HG03558 (cell line): ENCODE measurements around the gene HS6ST1.

Experiments
- ATAC-seq: cut with Tn5 transposase; IDR thresholded peaks from one replicate; pipeline ENCODE4 v1.9.1; 2021; ENCODE audit warnings: moderate number of reproducible peaks; ENCODE audit not compliant: unreplicated experiment; ENCODE audit errors: extremely low read depth

HS6ST1 gene

GRCh38 chr2:128350736-128351135 lies 32.1 kb upstream of the HS6ST1 start:
- ATAC-seq: no peak

DNA sequence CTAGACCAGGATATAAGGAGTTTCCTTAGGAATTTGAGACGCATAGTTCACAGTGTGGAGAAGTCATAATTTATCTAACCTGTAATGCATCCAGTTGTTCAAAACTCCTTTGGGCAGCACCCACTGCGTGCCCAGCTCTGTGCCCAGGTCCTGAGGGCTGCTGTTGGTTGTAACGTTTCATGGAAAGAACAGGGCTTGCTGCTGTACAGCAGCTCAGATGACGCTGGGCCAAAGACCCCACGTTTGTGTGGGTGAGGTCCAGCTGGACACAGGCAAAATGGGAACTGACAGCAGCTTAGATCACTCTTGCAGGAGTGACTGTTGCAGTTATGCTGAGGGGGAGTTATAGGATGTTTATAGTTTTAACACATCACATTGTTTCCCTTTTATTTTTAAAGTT lies 30.0 kb upstream of the HS6ST1 start:
- no peak for ATAC-seq

GRCh38 chr2:128347701-128348539 lies 29.3 kb upstream of the HS6ST1 start:
- no peak for ATAC-seq

GRCh38 chr2:128347171-128347558 lies 28.5 kb upstream of the HS6ST1 start:
- no peak for ATAC-seq

- no peak for ATAC-seq
Observed at GRCh38 chr2:128346291-128347170, 27.9 kb upstream of the HS6ST1 start.

DNA sequence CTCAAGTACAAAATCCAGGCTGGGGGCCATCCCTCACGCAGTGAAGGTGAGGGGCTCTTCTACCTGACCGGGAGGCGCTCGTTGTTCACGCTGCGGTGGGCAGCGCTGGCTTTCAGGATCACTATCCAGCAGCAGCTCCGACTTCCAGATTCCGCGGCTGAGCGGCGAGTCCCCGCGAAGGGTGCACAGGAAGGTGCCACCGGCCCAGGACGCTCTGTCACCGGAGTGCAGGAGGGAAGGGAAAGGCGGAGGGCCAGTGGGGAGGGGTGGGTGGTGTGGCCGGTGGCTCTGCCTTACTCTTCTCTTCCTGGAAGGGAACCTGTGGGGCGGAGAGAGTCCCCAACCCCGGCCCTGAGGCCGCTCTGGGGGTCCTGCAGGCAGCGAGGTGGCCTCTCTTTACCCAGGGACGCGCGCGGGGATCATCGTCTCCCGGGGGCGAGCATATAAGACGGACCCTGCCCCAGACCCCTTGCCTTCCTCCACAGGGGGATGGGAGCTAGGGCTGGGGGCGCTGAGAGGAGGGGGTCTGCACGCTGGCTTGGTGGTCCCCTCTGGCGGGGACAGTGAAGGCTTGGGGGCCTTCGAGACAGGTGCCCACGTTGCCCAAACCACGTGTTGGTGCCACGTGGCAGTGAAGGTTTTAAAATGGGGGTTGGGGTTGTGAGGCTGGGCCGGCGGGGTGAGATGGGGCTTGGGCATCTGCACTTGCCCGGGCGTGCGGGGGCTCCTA lies 26.9 kb upstream of the HS6ST1 start:
- no peak for ATAC-seq

- no peak for ATAC-seq
Observed at GRCh38 chr2:128344101-128344500, 25.4 kb upstream of the HS6ST1 start.

- no peak for ATAC-seq
Observed at GRCh38 chr2:128343459-128343858, 24.8 kb upstream of the HS6ST1 start.

DNA sequence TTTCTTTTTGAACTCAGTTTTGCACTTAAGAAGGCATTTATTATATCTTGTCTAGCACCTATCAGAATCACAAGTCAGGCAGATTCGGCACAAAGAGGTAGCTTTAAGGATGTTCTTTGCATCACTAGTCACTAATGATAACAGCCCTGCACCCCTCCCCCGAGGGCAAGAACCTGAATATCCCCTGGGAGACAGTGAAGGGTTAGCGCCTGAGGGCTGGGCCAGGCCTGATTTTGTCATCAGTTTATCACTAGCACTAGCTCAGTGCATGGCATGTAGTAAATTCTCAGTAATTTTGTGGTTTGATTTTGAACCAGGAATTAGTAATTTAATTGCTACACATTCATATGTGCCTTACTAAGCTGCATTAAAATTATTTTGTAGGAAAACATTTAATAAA lies 23.9 kb upstream of the HS6ST1 start:
- no peak for ATAC-seq

DNA sequence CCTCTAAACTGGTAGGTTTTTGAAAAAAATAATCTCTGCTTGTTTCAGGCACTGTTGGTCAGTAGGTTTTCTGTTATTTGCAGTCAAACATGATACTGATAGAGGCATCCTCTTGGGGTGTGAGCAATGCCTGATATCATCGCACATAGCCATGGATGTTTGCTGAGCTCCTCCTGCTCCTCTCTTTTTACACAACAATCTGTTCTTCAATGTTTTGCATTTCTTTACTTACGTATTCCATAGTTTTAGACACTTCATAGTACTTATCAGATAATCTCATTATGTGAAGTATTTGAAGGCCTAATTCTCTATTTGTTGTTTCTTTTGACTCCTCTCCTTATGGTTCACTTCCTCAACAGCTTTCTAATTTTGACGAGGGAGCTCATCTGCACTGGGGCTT lies 23.0 kb upstream of the HS6ST1 start:
- no peak for ATAC-seq

DNA sequence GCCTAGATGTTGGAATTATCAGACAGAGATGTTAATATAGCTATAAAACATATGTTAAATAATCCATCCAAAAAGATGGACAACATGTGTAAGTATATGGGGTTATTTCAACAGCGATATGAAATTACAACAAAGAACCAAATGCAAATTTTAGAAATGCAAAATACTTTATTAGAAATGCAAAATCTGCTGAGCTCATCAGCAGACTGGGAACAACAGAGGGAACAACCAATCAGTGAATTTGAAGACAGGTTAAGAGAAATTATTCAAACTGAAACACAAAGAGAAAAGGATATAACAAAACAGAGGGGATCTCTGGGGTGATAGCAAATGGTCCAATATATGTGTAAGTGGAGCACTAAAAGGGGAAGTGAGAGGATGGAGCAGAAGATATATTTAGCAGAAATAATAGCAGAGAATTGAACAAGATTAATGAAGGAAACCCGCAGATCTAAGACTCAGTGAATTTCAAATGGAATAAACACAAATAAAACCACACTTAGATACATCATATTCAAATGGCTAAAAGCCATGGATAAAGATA lies 13.5 kb upstream of the HS6ST1 start:
- ATAC-seq: no peak

DNA sequence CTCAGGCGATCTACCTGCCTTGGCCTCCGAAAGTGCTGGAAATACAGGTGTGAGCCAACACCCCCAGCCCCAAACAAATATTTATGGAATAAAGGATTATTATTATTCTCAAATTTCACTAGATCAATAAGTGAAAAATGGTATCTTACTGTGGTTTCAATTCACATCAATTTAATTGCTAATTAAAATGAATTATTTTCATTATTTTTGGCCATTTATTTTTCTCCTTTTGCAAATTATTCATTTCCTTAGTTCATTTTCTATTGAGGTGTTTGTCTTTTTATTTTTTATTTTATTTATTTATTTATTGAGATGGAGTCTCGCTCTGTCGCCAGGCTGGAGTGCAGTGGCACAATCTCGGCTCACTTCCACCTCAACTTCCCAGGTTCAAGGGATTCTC lies 11.9 kb upstream of the HS6ST1 start:
- no peak for ATAC-seq

DNA sequence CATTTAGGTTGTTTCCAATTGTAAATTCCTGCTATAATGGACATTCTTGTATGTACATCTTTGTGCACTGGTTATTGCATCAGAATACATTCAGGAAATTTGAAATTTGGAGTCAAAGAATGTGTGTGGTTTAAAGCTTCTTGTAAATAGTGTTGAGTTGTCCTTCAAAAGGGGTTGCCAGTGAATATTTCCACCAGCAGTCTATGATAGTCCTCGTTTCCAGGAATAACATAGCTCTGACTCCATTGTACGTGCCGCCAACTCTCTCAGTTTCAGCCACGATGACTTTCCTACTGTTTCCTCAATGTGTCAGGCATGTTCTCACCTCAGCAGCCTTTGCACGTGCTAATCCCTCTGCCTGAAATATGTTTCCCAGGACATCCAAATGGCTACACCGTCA lies 10.9 kb upstream of the HS6ST1 start:
- ATAC-seq: no peak

- no peak for ATAC-seq
Observed at GRCh38 chr2:128327180-128327964, 8.7 kb upstream of the HS6ST1 start.

- no peak for ATAC-seq
Observed at GRCh38 chr2:128326346-128326745, 7.7 kb upstream of the HS6ST1 start.

DNA sequence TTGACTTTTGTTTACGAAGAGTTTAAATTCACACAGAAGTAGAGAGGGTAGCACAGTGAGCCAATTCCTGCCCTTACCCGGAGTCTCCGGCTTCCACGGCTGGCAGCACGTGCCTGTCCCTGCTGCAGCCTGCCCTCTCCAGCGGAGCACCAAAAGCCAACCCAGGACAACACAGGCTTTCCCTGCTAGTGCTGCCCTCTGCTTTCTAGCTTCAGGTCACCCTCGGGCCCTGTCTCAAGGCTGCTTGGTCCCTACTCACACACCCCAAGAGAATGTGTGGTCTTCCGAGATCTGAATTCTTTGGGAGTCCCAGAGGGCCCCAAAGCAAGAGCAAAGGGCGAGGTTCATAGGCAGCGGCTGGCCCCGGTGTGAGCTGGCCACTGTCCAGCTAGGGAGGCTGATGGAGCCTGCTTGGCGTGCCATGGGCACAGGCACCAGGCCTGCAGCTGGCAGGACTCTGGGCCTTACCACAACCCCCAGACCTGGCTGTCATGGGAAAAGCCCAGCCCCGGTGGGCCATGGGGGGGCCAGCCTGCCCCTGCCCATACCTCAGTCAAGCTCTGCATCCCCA lies 7.0 kb upstream of the HS6ST1 start:
- ATAC-seq: no peak

- no peak for ATAC-seq
Observed at GRCh38 chr2:128324897-128325410, 6.3 kb upstream of the HS6ST1 start.

GRCh38 chr2:128324008-128324896 lies 5.6 kb upstream of the HS6ST1 start:
- no peak for ATAC-seq
